GM18517 (cell line): ENCODE measurements around the gene PRDM11.
A peak's percentile ranks its signal among the peaks of the same experiment; 100 is the strongest.
"Not testable (repeated sequence)": the region's sequence is repeated elsewhere in the genome, so short reads cannot be mapped to it uniquely, and the experiment has no call there.

Source experiments
- ATAC-seq: cut with Tn5 transposase; IDR thresholded peaks from one replicate; pipeline ENCODE4 v1.9.1; 2021; ENCODE audit warnings: mild to moderate bottlenecking, moderate library complexity; ENCODE audit not compliant: unreplicated experiment

PRDM11 gene

GRCh38 chr11:45146072-45147016 is at the start of gene PRDM11:
TSS of gene PRDM11 (plus strand) at chr11:45146639. CDS start at chr11:45181767, 35,128 bp downstream.
- ATAC-seq: peak; percentile 42

GRCh38 chr11:45097721-45098493 is 48.5 kb upstream of the PRDM11 start:
- ATAC-seq: no peak

- no peak for ATAC-seq
Measured at GRCh38 chr11:45098929-45099328, 47.5 kb upstream of the PRDM11 start.

GRCh38 chr11:45100339-45100738 is 46.1 kb upstream of the PRDM11 start:
- no peak for ATAC-seq

GRCh38 chr11:45102361-45102809 is 44.1 kb upstream of the PRDM11 start:
- no peak for ATAC-seq

GRCh38 chr11:45102810-45103621 is 43.4 kb upstream of the PRDM11 start:
- ATAC-seq: peak; percentile 94

- ATAC-seq: no peak
Measured at GRCh38 chr11:45104006-45104789, 42.2 kb upstream of the PRDM11 start.

GRCh38 chr11:45104790-45105084 is 41.7 kb upstream of the PRDM11 start:
- no peak for ATAC-seq

GRCh38 chr11:45105233-45105983 is 41.0 kb upstream of the PRDM11 start:
- ATAC-seq: peak; percentile 42

GRCh38 chr11:45105984-45106375 is 40.5 kb upstream of the PRDM11 start:
- no peak for ATAC-seq

GRCh38 chr11:45106440-45106839 is 40.0 kb upstream of the PRDM11 start:
- no peak for ATAC-seq

- no peak for ATAC-seq
Measured at GRCh38 chr11:45107029-45107428, 39.4 kb upstream of the PRDM11 start.

- no peak for ATAC-seq
Measured at GRCh38 chr11:45108070-45109064, 38.1 kb upstream of the PRDM11 start.

GRCh38 chr11:45109400-45109799 is 37.0 kb upstream of the PRDM11 start:
- ATAC-seq: no peak

- ATAC-seq: no peak
Measured at GRCh38 chr11:45110562-45110961, 35.9 kb upstream of the PRDM11 start.

- ATAC-seq: no peak
Measured at GRCh38 chr11:45113807-45114206, 32.6 kb upstream of the PRDM11 start.

- ATAC-seq: not testable (repeated sequence)
Measured at GRCh38 chr11:45127836-45128235, 18.6 kb upstream of the PRDM11 start.

GRCh38 chr11:45133878-45134277 is 12.6 kb upstream of the PRDM11 start:
- ATAC-seq: no peak
